Mesendoderm (in vitro differentiated cells): ENCODE measurements around the gene VEGFD. TPM values are rescaled to one million over a fixed set of nuclear protein-coding genes. Genes with fewer than 3 reads are reported as not detected.

Experiments used
- DNase-seq: peaks from one replicate; pipeline ENCODE4 v3.0.0; 2013
- H2AK5ac ChIP-seq: 2 replicates; pipeline ENCODE4 v1.6.1; 2013; ENCODE audit warnings: low read length, inconsistent platforms
- H2BK120ac ChIP-seq: 2 replicates; pipeline ENCODE4 v1.6.1; 2013; ENCODE audit warnings: low read depth, mild to moderate bottlenecking, low read length, moderate library complexity, mixed read lengths
- H2BK15ac ChIP-seq: replicated peaks from 2 replicates; pipeline ENCODE4 v1.6.1; 2013; ENCODE audit warnings: low read depth, mild to moderate bottlenecking, moderate library complexity
- H2BK5ac ChIP-seq: 2 replicates; pipeline ENCODE4 v1.6.1; 2013; ENCODE audit warnings: low read length, inconsistent platforms
- H3K18ac ChIP-seq: 2 replicates; pipeline ENCODE4 v1.6.1; 2013; ENCODE audit warnings: mild to moderate bottlenecking, low read length, mixed read lengths
- H3K23ac ChIP-seq: one replicate; pipeline ENCODE4 v1.6.1; 2013; ENCODE audit warnings: low read length
- H3K27ac ChIP-seq: 2 replicates; pipeline ENCODE4 v1.5.1; 2013; ENCODE audit warnings: low read depth, mild to moderate bottlenecking, inconsistent platforms, low read length, moderate library complexity
- H3K27me3 ChIP-seq: 2 replicates; pipeline ENCODE4 v1.6.1; 2013; ENCODE audit warnings: low read length, control low read depth, mild to moderate bottlenecking, inconsistent platforms; ENCODE audit not compliant: insufficient read depth, poor library complexity
- H3K36me3 ChIP-seq: 2 replicates; pipeline ENCODE4 v1.6.1; 2013; ENCODE audit warnings: low read length, inconsistent platforms; ENCODE audit not compliant: control insufficient read depth, insufficient read depth
- H3K4ac ChIP-seq: one replicate; pipeline ENCODE4 v1.6.1; 2013; ENCODE audit warnings: low read depth, mild to moderate bottlenecking, low read length, moderate library complexity
- H3K4me1 ChIP-seq: 2 replicates; pipeline ENCODE4 v1.6.1; 2013; ENCODE audit warnings: low read depth, low read length, inconsistent platforms; ENCODE audit not compliant: control insufficient read depth
- H3K4me2 ChIP-seq: 2 replicates; pipeline ENCODE4 v1.6.1; 2013; ENCODE audit warnings: low read length
- H3K4me3 ChIP-seq: 2 replicates; pipeline ENCODE4 v1.5.1; 2013; ENCODE audit warnings: mild to moderate bottlenecking, low read length
- H3K56ac ChIP-seq: one replicate; pipeline ENCODE4 v1.6.1; 2013; ENCODE audit warnings: low read length
- H3K79me1 ChIP-seq: 2 replicates; pipeline ENCODE4 v1.6.1; 2013; ENCODE audit warnings: low read length, inconsistent platforms
- H3K79me2 ChIP-seq: 2 replicates; pipeline ENCODE4 v1.6.1; 2013; ENCODE audit warnings: mild to moderate bottlenecking, low read length; ENCODE audit not compliant: control insufficient read depth, insufficient read depth
- H3K9ac ChIP-seq: 2 replicates; pipeline ENCODE4 v1.6.1; 2013; ENCODE audit warnings: low read length, inconsistent platforms
- H4K5ac ChIP-seq: one replicate; pipeline ENCODE4 v1.6.1; 2013; ENCODE audit warnings: low read length
- H4K8ac ChIP-seq: one replicate; pipeline ENCODE4 v1.6.1; 2013; ENCODE audit warnings: low read depth, mild to moderate bottlenecking, control low read depth, low read length, moderate library complexity
- WGBS: extraction: QIAGEN DNeasy Blood & Tissue Kit; methylation state at CpG from one replicate; pipeline ENCODE4 v1.1.7; 2013; ENCODE audit warnings: low lambda C conversion rate, missing lambda C conversion rate; ENCODE audit not compliant: insufficient coverage; ENCODE audit errors: extremely low coverage; 5-methylcytosine and 5-hydroxymethylcytosine counted together
- polyA plus RNA-seq, 2 experiments: library from polyadenylated mRNA; stranded (reverse); fragments of 200-250 nt; gene quantifications; one replicate each; pipeline ENCODE4 v1.2.3, GENCODE V29; 2013

The VEGFD gene, protein sequence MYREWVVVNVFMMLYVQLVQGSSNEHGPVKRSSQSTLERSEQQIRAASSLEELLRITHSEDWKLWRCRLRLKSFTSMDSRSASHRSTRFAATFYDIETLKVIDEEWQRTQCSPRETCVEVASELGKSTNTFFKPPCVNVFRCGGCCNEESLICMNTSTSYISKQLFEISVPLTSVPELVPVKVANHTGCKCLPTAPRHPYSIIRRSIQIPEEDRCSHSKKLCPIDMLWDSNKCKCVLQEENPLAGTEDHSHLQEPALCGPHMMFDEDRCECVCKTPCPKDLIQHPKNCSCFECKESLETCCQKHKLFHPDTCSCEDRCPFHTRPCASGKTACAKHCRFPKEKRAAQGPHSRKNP
- not detected for polyA plus RNA-seq (2013, experiment 1 of 2)
- polyA plus RNA-seq (2013, experiment 2 of 2), result 0.03 TPM

DNA sequence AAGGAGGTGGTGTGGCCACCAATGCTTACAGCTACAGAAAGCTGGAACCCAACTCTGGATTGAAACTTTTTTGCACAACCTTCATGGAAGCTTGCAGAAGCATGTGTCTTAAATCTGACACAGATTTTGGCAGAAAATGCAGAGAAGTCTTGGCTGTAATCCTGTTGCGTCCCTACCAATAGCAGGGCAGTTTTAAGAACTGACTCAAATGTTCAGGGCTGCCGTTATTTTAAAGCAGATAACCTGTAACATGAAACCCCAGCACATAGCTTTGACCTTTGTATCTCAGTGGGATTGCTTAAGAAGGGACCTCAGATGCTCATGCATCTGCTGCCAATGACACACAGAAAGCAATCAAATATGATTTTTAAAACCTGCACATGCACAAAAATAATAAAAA is at the start of gene VEGFD:
VEGFD (minus strand) TSS at position 110 of the 400 bp plus-strand sequence. CDS start 467 bp downstream, outside the sequence.
- no peaks in the 10 kb centered on the region for H3K4me1 ChIP-seq
- no peak within 1 kb of the TSS for H4K5ac ChIP-seq
- H3K23ac ChIP-seq, result no peak within 1 kb of the TSS
- no peak within 1 kb of the TSS for H2AK5ac ChIP-seq
- H4K8ac ChIP-seq, result no peak within 1 kb of the TSS
- no peak within 1 kb of the TSS for H3K4me2 ChIP-seq
- no peak within 1 kb of the TSS for H2BK15ac ChIP-seq
- H2BK5ac ChIP-seq, result no peak within 1 kb of the TSS
- no peak within 1 kb of the TSS for H3K9ac ChIP-seq
- no CpG with 5 or more reads among the region's 2 CpGs for WGBS
- H3K36me3 ChIP-seq, result no peaks in the 10 kb centered on the region
- no peak within 1 kb of the TSS for H2BK120ac ChIP-seq
- no peak for DNase-seq
- no peaks in the 10 kb centered on the region for H3K79me1 ChIP-seq
- no peak within 1 kb of the TSS for H3K4ac ChIP-seq
- H3K79me2 ChIP-seq, result no peaks in the 10 kb centered on the region
- no peak within 1 kb of the TSS for H3K27ac ChIP-seq
- no peak within 1 kb of the TSS for H3K4me3 ChIP-seq
- H3K56ac ChIP-seq, result no peak within 1 kb of the TSS
- H3K27me3 ChIP-seq, result no peaks in the 10 kb centered on the region
- H3K18ac ChIP-seq, result no peak within 1 kb of the TSS

DNA sequence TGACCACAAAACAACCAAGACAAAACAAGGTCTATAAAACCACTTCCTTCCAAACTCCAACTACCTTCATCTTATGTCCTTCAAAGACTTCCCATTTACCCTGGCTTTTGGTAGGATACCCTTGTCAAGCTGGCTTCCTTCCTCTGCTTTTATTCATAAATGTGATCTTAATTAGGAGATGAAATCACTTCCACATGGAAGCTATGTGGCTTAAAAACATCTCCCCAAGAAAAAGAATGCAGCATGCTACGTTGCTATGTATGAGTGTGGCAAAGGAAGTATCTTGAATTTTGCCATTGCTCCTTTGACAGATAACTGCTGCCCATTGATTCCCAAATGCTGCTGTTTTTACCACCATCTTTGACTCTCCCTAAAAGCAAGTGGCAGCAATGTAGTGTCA is 46.4 kb upstream of the VEGFD start:
- Histone ChIP-seq H3K27ac (no peak overlapping the region), H4K8ac (no peak overlapping the region)

DNA sequence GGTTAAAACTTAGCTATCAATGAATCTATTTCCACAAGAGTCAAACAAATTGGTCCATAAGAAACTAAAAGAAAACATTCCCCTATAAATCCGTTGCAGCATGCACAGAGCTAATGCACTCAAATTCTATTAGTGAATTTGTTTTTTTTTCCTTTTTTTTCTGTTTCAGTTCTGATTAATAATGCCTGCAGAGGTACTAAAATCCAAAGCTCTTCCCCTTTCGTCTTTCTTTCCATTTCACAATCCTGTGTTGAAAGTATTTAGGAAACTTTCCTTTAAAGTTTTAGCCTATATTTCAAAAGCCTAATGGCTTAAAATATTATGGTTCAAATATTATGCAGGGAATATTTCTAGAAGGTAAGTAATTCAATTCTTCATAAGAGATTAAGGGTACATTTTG is 45.9 kb upstream of the VEGFD start:
- Histone ChIP-seq H2AK5ac (no peak overlapping the region), H3K4me3 (no peak overlapping the region), H3K4me1 (no peaks in the 10 kb centered on the region), H3K27ac (no peak overlapping the region), H2BK5ac (no peak overlapping the region), H3K56ac (no peak overlapping the region), H4K5ac (no peak overlapping the region), H3K79me2 (no peaks in the 10 kb centered on the region), H3K23ac (no peak overlapping the region), H4K8ac (no peak overlapping the region), H3K4me2 (no peak overlapping the region), H2BK15ac (no peak overlapping the region), H3K27me3 (no peaks in the 10 kb centered on the region), H3K36me3 (no peaks in the 10 kb centered on the region), H3K79me1 (no peaks in the 10 kb centered on the region), H3K4ac (no peak overlapping the region), H3K9ac (no peak overlapping the region), H2BK120ac (no peak overlapping the region), H3K18ac (no peak overlapping the region)
- DNase-seq, result no peak
- WGBS, result no CpG with 5 or more reads among the region's 2 CpGs

More for the DNA sequence above, 46.4 kb upstream of the VEGFD start:
- H3K79me2 ChIP-seq, result no peaks in the 10 kb centered on the region
- no CpG with 5 or more reads among the region's 1 CpG for WGBS
- H2BK15ac ChIP-seq, result no peak overlapping the region
- no peak overlapping the region for H3K4me2 ChIP-seq
- H3K56ac ChIP-seq, result no peak overlapping the region
- H2BK5ac ChIP-seq, result no peak overlapping the region
- H3K79me1 ChIP-seq, result no peaks in the 10 kb centered on the region
- H2AK5ac ChIP-seq, result no peak overlapping the region
- DNase-seq, result no peak
- H3K4me1 ChIP-seq, result no peaks in the 10 kb centered on the region
- H3K36me3 ChIP-seq, result no peaks in the 10 kb centered on the region
- H2BK120ac ChIP-seq, result no peak overlapping the region
- no peak overlapping the region for H4K5ac ChIP-seq
- H3K27me3 ChIP-seq, result no peaks in the 10 kb centered on the region
- H3K4me3 ChIP-seq, result no peak overlapping the region
- H3K9ac ChIP-seq, result no peak overlapping the region
- no peak overlapping the region for H3K4ac ChIP-seq
- H3K18ac ChIP-seq, result no peak overlapping the region
- no peak overlapping the region for H3K23ac ChIP-seq

DNA sequence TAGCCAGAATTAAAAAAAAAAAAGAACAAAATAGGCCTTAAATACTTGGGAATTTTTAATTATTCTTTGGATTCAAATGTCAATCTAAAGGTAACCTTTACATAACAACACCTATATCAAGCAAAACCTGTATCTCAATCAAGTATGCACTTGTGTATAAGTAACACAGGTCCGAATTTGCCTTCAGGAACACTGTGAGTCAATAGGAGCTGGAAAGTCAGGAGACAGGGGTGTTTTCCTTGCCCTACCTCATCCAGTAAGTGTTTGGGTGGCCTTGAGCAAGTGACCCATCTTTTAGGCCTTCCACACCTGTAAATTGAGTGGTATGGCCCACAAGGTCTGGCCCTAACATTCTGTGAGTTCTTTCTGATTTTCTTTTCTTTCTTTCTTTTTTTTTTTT is 40.8 kb upstream of the VEGFD start:
- Histone ChIP-seq H3K9ac (no peak overlapping the region), H3K18ac (no peak overlapping the region), H2BK15ac (no peak overlapping the region), H2BK120ac (no peak overlapping the region), H3K27ac (no peak overlapping the region), H3K79me2 (no peaks in the 10 kb centered on the region), H4K8ac (no peak overlapping the region), H3K36me3 (no peaks in the 10 kb centered on the region), H3K79me1 (no peaks in the 10 kb centered on the region), H3K4ac (no peak overlapping the region), H4K5ac (no peak overlapping the region), H2BK5ac (no peak overlapping the region), H3K4me1 (no peaks in the 10 kb centered on the region), H3K56ac (no peak overlapping the region), H2AK5ac (no peak overlapping the region), H3K4me3 (no peak overlapping the region), H3K4me2 (no peak overlapping the region), H3K23ac (no peak overlapping the region), H3K27me3 (no peaks in the 10 kb centered on the region)
- WGBS, result no CpG with 5 or more reads among the region's 1 CpG
- no peak for DNase-seq

DNA sequence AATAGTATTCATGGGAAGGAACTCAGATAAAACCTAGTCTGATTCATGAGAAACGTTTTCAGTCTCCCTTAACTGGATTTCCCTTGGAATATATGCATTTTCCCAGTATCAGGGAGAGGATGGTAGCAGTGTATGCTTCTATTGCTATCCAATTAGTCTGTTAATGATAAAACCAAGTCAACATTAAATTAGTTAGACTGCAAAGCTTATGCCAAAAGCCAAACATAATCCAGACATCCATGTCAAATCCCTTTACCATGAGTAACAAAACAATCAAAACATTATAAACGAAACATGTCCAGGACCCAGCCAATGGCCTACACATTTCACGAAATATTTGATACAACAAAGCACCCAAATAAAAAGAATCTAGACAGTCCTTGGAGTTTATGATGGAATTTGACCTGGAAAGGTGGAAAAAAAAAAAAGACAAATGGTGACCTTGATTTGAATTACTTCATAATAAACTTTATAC is 34.5 kb upstream of the VEGFD start:
- Histone ChIP-seq H3K23ac (no peak overlapping the region), H3K18ac (no peak overlapping the region), H4K8ac (no peak overlapping the region), H3K4me3 (no peak overlapping the region), H3K27ac (no peak overlapping the region), H3K79me1 (no peaks in the 10 kb centered on the region), H3K4me1 (no peaks in the 10 kb centered on the region), H2AK5ac (no peak overlapping the region), H3K56ac (no peak overlapping the region), H4K5ac (no peak overlapping the region), H3K27me3 (no peaks in the 10 kb centered on the region), H2BK15ac (no peak overlapping the region), H3K79me2 (no peaks in the 10 kb centered on the region), H3K9ac (no peak overlapping the region), H3K36me3 (no peaks in the 10 kb centered on the region), H3K4me2 (no peak overlapping the region), H3K4ac (no peak overlapping the region), H2BK5ac (no peak overlapping the region), H2BK120ac (no peak overlapping the region)
- no CpG with 5 or more reads among the region's 3 CpGs for WGBS
- no peak for DNase-seq
